Panc1 (cell line): ENCODE data around the gene JAKMIP3. TPM values are rescaled to one million over a fixed set of nuclear protein-coding genes. Genes with fewer than 3 reads are reported as not detected.
A peak's percentile ranks its signal among the peaks of the same experiment; 100 is the strongest.

Experiments used
- ATAC-seq: fragments of 200-7000 bp; cut with Tn5 transposase; 2 replicates; pipeline ENCODE4 v1.9.1; 2020; ENCODE audit warnings: mild to moderate bottlenecking, moderate library complexity
- BruUV-seq: library from RNA; stranded (reverse); fragments of 400-500 nt; replicated peaks from 2 replicates; lab custom pipeline; 2021; lab: Mats Ljungman, UMichigan
- CTCF ChIA-PET: fragments of 300-600 bp; sonication (Branson Sonifier 250); formaldehyde crosslinking; loops from one replicate; lab custom pipeline; 2022; ENCODE audit warnings: antibody characterized with exemption; lab: Charles Lee
- POLR2A ChIA-PET: fragments of 300-600 bp; sonication (Branson Sonifier 250); formaldehyde crosslinking; loops from one replicate; lab custom pipeline; 2022; ENCODE audit warnings: antibody characterized with exemption; lab: Charles Lee
- DNase-seq: peaks from one replicate; pipeline ENCODE4 v3.0.0-alpha.2; 2010; ENCODE audit warnings: low read depth, low spot score
- H3K27ac ChIP-seq: 2 replicates; pipeline ENCODE4 v1.5.1; 2011; ENCODE audit warnings: mild to moderate bottlenecking, low read length, inconsistent platforms
- H3K27me3 ChIP-seq: fragments of 200-500 bp; sonication (Bioruptor generic); 2 replicates; pipeline ENCODE4 v1.6.0; 2014; ENCODE audit warnings: low read length, inconsistent platforms; ENCODE audit not compliant: control insufficient read depth, insufficient read depth
- H3K36me3 ChIP-seq: fragments of 200-500 bp; sonication (Bioruptor generic); 2 replicates; pipeline ENCODE4 v1.5.1; 2014; ENCODE audit warnings: inconsistent platforms, mild to moderate bottlenecking, low read length, moderate library complexity; ENCODE audit not compliant: control insufficient read depth, insufficient read depth
- H3K4me1 ChIP-seq: 2 replicates; pipeline ENCODE4 v1.5.1; 2011; ENCODE audit warnings: inconsistent platforms, mild to moderate bottlenecking, low read length, moderate library complexity; ENCODE audit not compliant: control insufficient read depth, insufficient read depth
- H3K4me3 ChIP-seq, 2 experiments: 2 replicates each; pipeline ENCODE4 v1.5.1; 2011 to 2012; ENCODE audit warnings: low read depth in 2 of 2, low read length in 2 of 2, mild to moderate bottlenecking in 2 of 2, inconsistent platforms in 1 of 2, moderate library complexity in 1 of 2
- H3K9me3 ChIP-seq: fragments of 200-500 bp; sonication (Bioruptor generic); 2 replicates; pipeline ENCODE4 v1.5.1; 2014; ENCODE audit warnings: low read depth, mild to moderate bottlenecking, inconsistent platforms, low read length, moderate library complexity; ENCODE audit not compliant: control insufficient read depth, insufficient read depth
- CTCF ChIP-seq: fragments of 450-650 bp; IDR thresholded peaks from 2 replicates; pipeline ENCODE4 v1.5.1; 2017; ENCODE audit warnings: mild to moderate bottlenecking
- POLR2AphosphoS5 ChIP-seq: IDR thresholded peaks from 2 replicates; pipeline ENCODE4 v1.6.1; 2012; ENCODE audit warnings: mild to moderate bottlenecking, low read depth, low read length, moderate library complexity
- REST ChIP-seq, 2 experiments: IDR thresholded peaks; 2 replicates each; pipeline ENCODE4 v1.6.1; 2011 to 2012; ENCODE audit warnings: low read depth in 2 of 2, control low read depth in 1 of 2, low read length in 1 of 2, mild to moderate bottlenecking in 1 of 2, moderate library complexity in 1 of 2; ENCODE audit not compliant: insufficient read depth in 1 of 2
- SIN3A ChIP-seq: IDR thresholded peaks from 2 replicates; pipeline ENCODE4 v1.6.1; 2012; ENCODE audit warnings: low read depth, mild to moderate bottlenecking, low read length, moderate library complexity, borderline replicate concordance; ENCODE audit not compliant: insufficient read depth
- TCF7L2 ChIP-seq: IDR thresholded peaks from 2 replicates; pipeline ENCODE4 v1.6.1; 2011; ENCODE audit warnings: mild to moderate bottlenecking, low read depth, low read length, inconsistent platforms
- in situ Hi-C: cut with HindIII; loops from 2 replicates; pipeline ENCODE4 v1.10.0; 2016; ENCODE audit warnings: low sequenced_read_pairs, low pct_unique_long_range_greater_than_20kb
- intact Hi-C: fragments of 100-400 bp; cut with micrococcal nuclease; formaldehyde crosslinking; loops from one replicate; pipeline ENCODE4 v1.10.0; 2022; ENCODE audit not compliant: unreplicated experiment
- total RNA-seq: library from RNA; stranded (reverse); gene quantifications from one replicate; pipeline ENCODE4 v1.2.1, GENCODE V29; 2021; ENCODE audit not compliant: unreplicated experiment

JAKMIP3 gene
- total RNA-seq, 1 experiment from 2014 or later, result 1.5 TPM

- in situ Hi-C loops, result no loop called here
- intact Hi-C loops, result no loop called here
- H3K27ac ChIP-seq, result peak overlapping the region; percentile 77
- no TSS peak for BruUV-seq
- POLR2A ChIA-PET, result no interaction called here
- no peaks in the 10 kb centered on the region for H3K36me3 ChIP-seq
- ATAC-seq (no peak), DNase-seq (no peak)
- TF ChIP-seq CTCF (no peak), POLR2AphosphoS5 (no peak), REST (IDR thresholded peaks at IDR 0.05; ENCODE audit: insufficient read depth in 1 of 2, low read depth in 2 of 2, low read length in 1 of 2) (no peak), SIN3A (no peak), TCF7L2 (no peak)
- no peaks in the 10 kb centered on the region for H3K27me3 ChIP-seq
- no peaks in the 10 kb centered on the region for H3K9me3 ChIP-seq
- H3K4me1 ChIP-seq, result peaks cover 11% of the 10 kb centered on the region
- H3K4me3 ChIP-seq, result peak overlapping the region; percentile 56 to 70; a peak in 3 of 4 replicates
- CTCF ChIA-PET, result no interaction called here
Observed at GRCh38 chr10:132066812-132067211, 1.1 kb downstream of the JAKMIP3 start.

DNA sequence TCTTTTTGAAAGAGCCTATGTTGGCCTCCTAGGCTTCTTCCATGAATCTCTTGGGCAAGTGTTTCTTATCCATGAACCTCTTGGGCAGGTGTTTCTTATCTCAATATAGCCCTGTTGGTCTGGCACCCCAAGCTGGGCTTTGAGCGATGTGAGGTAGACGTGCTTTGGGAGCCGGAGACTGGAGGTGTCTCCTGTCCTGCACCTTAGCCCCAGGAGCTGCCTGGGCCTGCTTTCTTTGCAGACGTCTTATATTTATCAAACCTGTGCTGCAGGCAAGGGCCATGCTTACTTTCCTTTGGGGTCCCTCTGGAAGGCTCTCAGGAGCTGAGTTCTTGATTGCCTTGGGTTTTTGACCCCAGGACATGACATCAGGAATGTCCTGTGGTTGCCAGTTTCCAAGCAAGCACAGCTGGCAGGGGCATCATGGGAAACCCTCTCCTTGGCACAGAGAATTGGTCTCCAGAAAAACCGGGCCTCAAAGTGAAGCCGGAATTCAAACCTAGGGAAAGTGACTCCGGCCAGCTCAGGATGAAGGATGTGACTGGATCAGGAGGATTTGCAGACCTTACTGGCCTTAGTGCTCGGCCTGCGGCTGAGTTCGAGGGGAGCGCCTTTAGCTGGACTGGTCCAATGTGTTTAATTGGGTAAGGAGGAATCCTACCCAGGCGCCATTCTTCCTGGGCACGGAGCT lies 2.8 kb downstream of the JAKMIP3 start:
- Histone ChIP-seq H3K27me3 (no peaks in the 10 kb centered on the region), H3K4me3 (no peak overlapping the region), H3K9me3 (peaks cover 3% of the 10 kb centered on the region; the same call in 1 of the 2 replicates), H3K27ac (no peak overlapping the region), H3K4me1 (peaks cover 11% of the 10 kb centered on the region), H3K36me3 (no peaks in the 10 kb centered on the region)
- ATAC-seq (no peak), DNase-seq (no peak)
- CTCF ChIA-PET, result no interaction called here
- in situ Hi-C loops (no loop called here), intact Hi-C loops (no loop called here)
- TF ChIP-seq REST (IDR thresholded peaks at IDR 0.05; ENCODE audit: insufficient read depth in 1 of 2, low read depth in 2 of 2, low read length in 1 of 2) (no peak), TCF7L2 (no peak), SIN3A (no peak), POLR2AphosphoS5 (no peak), CTCF (no peak)
- POLR2A ChIA-PET, result no interaction called here
- BruUV-seq, result no TSS peak
